HepG2 (cell line): ENCODE results near the gene PLEKHG2. TPM values are rescaled to one million over a fixed set of nuclear protein-coding genes. Genes with fewer than 3 reads are reported as not detected.

ENCODE experiments used
- ATF6 ChIP-seq: sonication (generic); formaldehyde crosslinking; conservative IDR thresholded peaks from 2 replicates; pipeline ENCODE4 v1.4.0; 2020; ENCODE audit warnings: missing genetic modification reagents
- CCAR2 ChIP-seq: fragments of 200-400 bp; formaldehyde crosslinking; optimal IDR thresholded peaks from 2 replicates; pipeline ENCODE3; 2018; ENCODE audit warnings: low read depth, mild to moderate bottlenecking, low read length, moderate library complexity
- CHD2 ChIP-seq: IDR thresholded peaks from 2 replicates; pipeline ENCODE4 v1.6.1; 2011; ENCODE audit warnings: low read depth, low read length, improper control_type of control experiment
- GATA4 ChIP-seq: sonication (generic); IDR thresholded peaks from 2 replicates; pipeline ENCODE4 v1.6.1; 2016; ENCODE audit warnings: antibody characterized with exemption, low read depth, borderline replicate concordance
- HOXA9 ChIP-seq: sonication (generic); formaldehyde crosslinking; IDR thresholded peaks from 2 replicates; pipeline ENCODE4 v1.8.1; 2022; ENCODE audit warnings: missing genetic modification reagents, mild to moderate bottlenecking, moderate library complexity, borderline replicate concordance
- MTF2 ChIP-seq: sonication (generic); formaldehyde crosslinking; IDR thresholded peaks from 2 replicates; pipeline ENCODE4 v1.5.0; 2020; ENCODE audit warnings: missing genetic modification reagents, borderline replicate concordance
- NCOA2 ChIP-seq: sonication (generic); formaldehyde crosslinking; IDR thresholded peaks from 2 replicates; pipeline ENCODE4 v1.8.0; 2022; ENCODE audit warnings: inconsistent platforms
- NFIB ChIP-seq: sonication (generic); formaldehyde crosslinking; IDR thresholded peaks from 2 replicates; pipeline ENCODE4 v1.9.0; 2021; ENCODE audit warnings: missing genetic modification reagents, mild to moderate bottlenecking, borderline replicate concordance
- NR2F6 ChIP-seq, 2 experiments: IDR thresholded peaks; 2 replicates each; pipeline ENCODE4 v1.6.1; 2016; ENCODE audit warnings: antibody characterized with exemption in 1 of 2, mild to moderate bottlenecking in 1 of 2
- THAP11 ChIP-seq: IDR thresholded peaks from 2 replicates; pipeline ENCODE4 v1.6.1; 2016; ENCODE audit warnings: missing biosample characterization, missing genetic modification reagents
- ZIK1 ChIP-seq: sonication (generic); formaldehyde crosslinking; IDR thresholded peaks from 2 replicates; pipeline ENCODE4 v1.5.0; 2020; ENCODE audit warnings: mild to moderate bottlenecking, low read depth, missing genetic modification reagents, borderline replicate concordance
- ZMAT5 ChIP-seq: sonication (generic); formaldehyde crosslinking; IDR thresholded peaks from 2 replicates; pipeline ENCODE4 v1.5.0; 2020; ENCODE audit warnings: mild to moderate bottlenecking, low read depth, missing genetic modification reagents, borderline replicate concordance
- ZNF251 ChIP-seq: sonication (generic); formaldehyde crosslinking; IDR thresholded peaks from 2 replicates; pipeline ENCODE4 v1.9.0; 2021; ENCODE audit warnings: mild to moderate bottlenecking, missing genetic modification reagents
- ZNF329 ChIP-seq: sonication (generic); formaldehyde crosslinking; IDR thresholded peaks from 2 replicates; pipeline ENCODE4 v1.9.0; 2021; ENCODE audit warnings: low read depth, mild to moderate bottlenecking, missing genetic modification reagents
- ZNF747 ChIP-seq: sonication (generic); formaldehyde crosslinking; IDR thresholded peaks from 2 replicates; pipeline ENCODE4 v1.8.1; 2023; ENCODE audit warnings: missing genetic modification reagents, mild to moderate bottlenecking, borderline replicate concordance
- polyA plus RNA-seq, 8 experiments: library from polyadenylated mRNA; depleted of rRNA in 3 of 8; stranded (reverse) in 7 of 8; unstranded in 1 of 8; fragments of >200 nt; fragmentation: Illumina TruSeq in 4 of 8; extraction: Trizol in 4 of 8; gene quantifications; 2 replicates each; pipeline versions ENCODE4 v1.2.1 to v1.2.3, GENCODE V29; 2011 to 2016; ENCODE audit warnings: low read depth in 4 of 8, missing spikeins in 1 of 8, mixed read lengths in 1 of 8; ENCODE audit not compliant: insufficient read depth in 1 of 8
- total RNA-seq, 5 experiments: library from RNA; depleted of rRNA; stranded (reverse); fragments of >200 nt; fragmentation: Illumina TruSeq; extraction: Trizol; gene quantifications; 2 replicates each; pipeline ENCODE4 v1.2.3, GENCODE V29; 2016; ENCODE audit warnings: low read depth in 1 of 5
- TF ChIP-seq, protein P1 (sequence below): sonication (generic); formaldehyde crosslinking; IDR thresholded peaks from 2 replicates; pipeline ENCODE4 v1.8.0; 2022; ENCODE audit warnings: mild to moderate bottlenecking, missing genetic modification reagents, borderline replicate concordance
- TF ChIP-seq, protein P2 (sequence below): IDR thresholded peaks from 2 replicates; pipeline ENCODE4 v1.6.1; 2016; ENCODE audit warnings: missing biosample characterization, missing genetic modification reagents, low read depth
- TF ChIP-seq, protein P3 (sequence below): sonication (generic); formaldehyde crosslinking; IDR thresholded peaks from 2 replicates; pipeline ENCODE4 v1.8.0; 2022; ENCODE audit warnings: mild to moderate bottlenecking, missing genetic modification reagents
- TF ChIP-seq, protein P4 (sequence below): sonication (generic); formaldehyde crosslinking; IDR thresholded peaks from 2 replicates; pipeline ENCODE4 v1.5.0; 2020; ENCODE audit warnings: missing genetic modification reagents, mild to moderate bottlenecking, borderline replicate concordance

The PLEKHG2 gene
- total and polyA plus RNA-seq, 2 of the 13 experiments (the other 11 are each of a cell fraction or from before 2014, with no cell fraction given): 3.6 to 6.8 TPM

- TF ChIP-seq ZMAT5 (CRISPR knock-in tag) (no peak), CHD2 (no peak), GATA4 (no peak), HOXA9 (CRISPR knock-in tag) (no peak), NCOA2 (CRISPR knock-in tag) (no peak), ZNF329 (CRISPR knock-in tag) (no peak), THAP11 (no peak; the same call in 1 of the 2 replicates), ZIK1 (CRISPR knock-in tag) (peak; percentile 73; the same call in 1 of the 2 replicates), ZNF251 (CRISPR knock-in tag) (no peak), CCAR2 (no peak), ATF6 (no peak), ZNF747 (CRISPR knock-in tag) (no peak), NFIB (CRISPR knock-in tag) (no peak), NR2F6 (IDR thresholded peaks at IDR 0.05) (no peak), NR2F6 (CRISPR knock-in tag; IDR thresholded peaks at IDR 0.05) (peak; percentile 38; the same call in 1 of the 2 replicates), MTF2 (CRISPR knock-in tag) (no peak)
- TF ChIP-seq, protein P1, sequence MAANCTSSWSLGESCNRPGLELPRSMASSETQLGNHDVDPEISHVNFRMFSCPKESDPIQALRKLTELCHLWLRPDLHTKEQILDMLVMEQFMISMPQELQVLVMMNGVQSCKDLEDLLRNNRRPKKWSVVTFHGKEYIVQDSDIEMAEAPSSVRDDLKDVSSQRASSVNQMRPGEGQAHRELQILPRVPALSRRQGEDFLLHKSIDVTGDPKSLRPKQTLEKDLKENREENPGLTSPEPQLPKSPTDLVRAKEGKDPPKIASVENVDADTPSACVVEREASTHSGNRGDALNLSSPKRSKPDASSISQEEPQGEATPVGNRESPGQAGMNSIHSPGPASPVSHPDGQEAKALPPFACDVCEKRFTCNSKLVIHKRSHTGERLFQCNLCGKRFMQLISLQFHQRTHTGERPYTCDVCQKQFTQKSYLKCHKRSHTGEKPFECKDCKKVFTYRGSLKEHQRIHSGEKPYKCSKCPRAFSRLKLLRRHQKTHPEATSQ (CRISPR knock-in tag): peak; percentile 30; the same call in 1 of the 2 replicates
- TF ChIP-seq, protein P2, sequence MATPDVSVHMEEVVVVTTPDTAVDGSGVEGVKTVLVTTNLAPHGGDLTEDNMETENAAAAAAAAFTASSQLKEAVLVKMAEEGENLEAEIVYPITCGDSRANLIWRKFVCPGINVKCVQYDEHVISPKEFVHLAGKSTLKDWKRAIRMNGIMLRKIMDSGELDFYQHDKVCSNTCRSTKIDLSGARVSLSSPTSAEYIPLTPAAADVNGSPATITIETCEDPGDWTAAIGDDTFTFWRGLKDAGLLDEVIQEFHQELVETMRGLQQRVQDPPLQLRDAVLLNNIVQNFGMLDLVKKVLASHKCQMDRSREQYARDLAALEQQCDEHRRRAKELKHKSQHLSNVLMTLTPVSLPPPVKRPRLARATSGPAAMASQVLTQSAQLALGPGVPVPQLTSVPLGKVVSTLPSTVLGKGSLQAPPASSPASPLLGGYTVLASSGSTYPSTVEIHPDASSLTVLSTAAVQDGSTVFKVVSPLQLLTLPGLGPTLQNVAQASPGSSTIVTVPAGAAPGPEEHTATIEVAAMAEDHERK (CRISPR knock-in tag): no peak
- TF ChIP-seq, protein P3, sequence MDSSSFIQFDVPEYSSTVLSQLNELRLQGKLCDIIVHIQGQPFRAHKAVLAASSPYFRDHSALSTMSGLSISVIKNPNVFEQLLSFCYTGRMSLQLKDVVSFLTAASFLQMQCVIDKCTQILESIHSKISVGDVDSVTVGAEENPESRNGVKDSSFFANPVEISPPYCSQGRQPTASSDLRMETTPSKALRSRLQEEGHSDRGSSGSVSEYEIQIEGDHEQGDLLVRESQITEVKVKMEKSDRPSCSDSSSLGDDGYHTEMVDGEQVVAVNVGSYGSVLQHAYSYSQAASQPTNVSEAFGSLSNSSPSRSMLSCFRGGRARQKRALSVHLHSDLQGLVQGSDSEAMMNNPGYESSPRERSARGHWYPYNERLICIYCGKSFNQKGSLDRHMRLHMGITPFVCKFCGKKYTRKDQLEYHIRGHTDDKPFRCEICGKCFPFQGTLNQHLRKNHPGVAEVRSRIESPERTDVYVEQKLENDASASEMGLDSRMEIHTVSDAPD (CRISPR knock-in tag): no peak
- TF ChIP-seq, protein P4, sequence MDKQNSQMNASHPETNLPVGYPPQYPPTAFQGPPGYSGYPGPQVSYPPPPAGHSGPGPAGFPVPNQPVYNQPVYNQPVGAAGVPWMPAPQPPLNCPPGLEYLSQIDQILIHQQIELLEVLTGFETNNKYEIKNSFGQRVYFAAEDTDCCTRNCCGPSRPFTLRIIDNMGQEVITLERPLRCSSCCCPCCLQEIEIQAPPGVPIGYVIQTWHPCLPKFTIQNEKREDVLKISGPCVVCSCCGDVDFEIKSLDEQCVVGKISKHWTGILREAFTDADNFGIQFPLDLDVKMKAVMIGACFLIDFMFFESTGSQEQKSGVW (CRISPR knock-in tag): no peak
These were observed 3.1 kb upstream of the PLEKHG2 start (continued) for GRCh38 chr19:39409208-39410016.
